ENCODE measurements around the gene CYYR1.

CYYR1 gene

DNA sequence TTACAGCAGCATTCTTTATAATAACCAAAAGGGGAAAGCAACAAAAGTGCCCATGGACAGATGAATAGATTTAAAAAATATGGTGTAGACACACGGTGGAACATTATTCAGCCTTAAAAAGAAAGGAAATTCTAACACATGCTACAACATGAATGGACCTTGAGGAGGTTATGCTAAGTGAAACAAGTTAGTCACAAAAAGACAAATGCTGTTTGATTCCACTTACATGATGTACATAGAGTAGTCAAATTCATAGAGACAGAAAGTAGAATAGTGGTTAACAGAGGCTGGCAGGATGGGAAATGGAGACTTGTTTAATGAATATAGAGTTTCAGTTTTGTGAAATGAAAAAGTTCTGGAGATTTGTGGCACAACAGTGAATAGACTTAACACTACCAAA is 151.4 kb downstream of the CYYR1 start:
- TF ChIP-seq, protein P1, sequence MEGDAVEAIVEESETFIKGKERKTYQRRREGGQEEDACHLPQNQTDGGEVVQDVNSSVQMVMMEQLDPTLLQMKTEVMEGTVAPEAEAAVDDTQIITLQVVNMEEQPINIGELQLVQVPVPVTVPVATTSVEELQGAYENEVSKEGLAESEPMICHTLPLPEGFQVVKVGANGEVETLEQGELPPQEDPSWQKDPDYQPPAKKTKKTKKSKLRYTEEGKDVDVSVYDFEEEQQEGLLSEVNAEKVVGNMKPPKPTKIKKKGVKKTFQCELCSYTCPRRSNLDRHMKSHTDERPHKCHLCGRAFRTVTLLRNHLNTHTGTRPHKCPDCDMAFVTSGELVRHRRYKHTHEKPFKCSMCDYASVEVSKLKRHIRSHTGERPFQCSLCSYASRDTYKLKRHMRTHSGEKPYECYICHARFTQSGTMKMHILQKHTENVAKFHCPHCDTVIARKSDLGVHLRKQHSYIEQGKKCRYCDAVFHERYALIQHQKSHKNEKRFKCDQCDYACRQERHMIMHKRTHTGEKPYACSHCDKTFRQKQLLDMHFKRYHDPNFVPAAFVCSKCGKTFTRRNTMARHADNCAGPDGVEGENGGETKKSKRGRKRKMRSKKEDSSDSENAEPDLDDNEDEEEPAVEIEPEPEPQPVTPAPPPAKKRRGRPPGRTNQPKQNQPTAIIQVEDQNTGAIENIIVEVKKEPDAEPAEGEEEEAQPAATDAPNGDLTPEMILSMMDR (conservative IDR thresholded peaks at IDR 0.05; ENCODE audit: low read depth, low read length) = no peak
- DNase-seq (ENCODE audit: low read depth) = no peak
- no peak overlapping the region for H3K4me3 ChIP-seq (ENCODE audit: low read length)
